HEK293 (cell line): ENCODE data around the gene GPD1.

Source experiments
- CTCF ChIA-PET: fragments of 350-600 bp; formaldehyde crosslinking; extraction: SDS; loops from one replicate; lab custom pipeline; 2021; ENCODE audit warnings: antibody characterized with exemption; lab: Yijun Ruan, JAX
- POLR2A ChIA-PET: fragments of 300-600 bp; formaldehyde crosslinking; extraction: SDS; loops from one replicate; lab custom pipeline; 2020; ENCODE audit warnings: antibody characterized with exemption, inconsistent platforms; lab: Yijun Ruan, JAX
- H3K27ac ChIP-seq: fragments of 200-500 bp; sonication (Bioruptor generic); 2 replicates; pipeline ENCODE4 v1.5.1; 2014; ENCODE audit warnings: low read depth, low read length, control low read depth, inconsistent platforms; ENCODE audit errors: extremely low read depth
- H3K36me3 ChIP-seq, 2 experiments: fragments of 200-500 bp in 1 of 2; sonication (Bioruptor generic) in 1 of 2; 1 replicate in 1 of 2; 2 replicates in 1 of 2; pipeline ENCODE4 v1.5.1; 2014 to 2017; ENCODE audit warnings: inconsistent platforms in 2 of 2, low read length in 2 of 2; ENCODE audit not compliant: control insufficient read depth in 2 of 2, insufficient read depth in 1 of 2
- H3K4me1 ChIP-seq: fragments of 200-500 bp; sonication (Bioruptor generic); 2 replicates; pipeline ENCODE4 v1.5.1; 2014; ENCODE audit warnings: mild to moderate bottlenecking, low read length, inconsistent platforms; ENCODE audit not compliant: control insufficient read depth, insufficient read depth
- H3K4me3 ChIP-seq: 2 replicates; pipeline ENCODE4 v1.5.1; 2011; ENCODE audit warnings: low read depth, mild to moderate bottlenecking, control low read depth, low read length, moderate library complexity
- H3K9me3 ChIP-seq: fragments of 200-500 bp; sonication (Bioruptor generic); 2 replicates; pipeline ENCODE4 v1.5.1; 2014; ENCODE audit warnings: low read depth, low read length, inconsistent platforms; ENCODE audit not compliant: control insufficient read depth, insufficient read depth
- BCL6B ChIP-seq: fragments of 450-650 bp; formaldehyde crosslinking; IDR thresholded peaks from 2 replicates; pipeline ENCODE4 v1.5.1; 2017; ENCODE audit warnings: missing biosample characterization, missing genetic modification characterization
- HOXA7 ChIP-seq: sonication (generic); formaldehyde crosslinking; IDR thresholded peaks from 2 replicates; pipeline ENCODE4 v1.8.1; 2022; ENCODE audit warnings: missing genetic modification reagents, borderline replicate concordance
- KLF8 ChIP-seq: fragments of 450-650 bp; formaldehyde crosslinking; IDR thresholded peaks from 2 replicates; pipeline ENCODE4 v1.5.1; 2016; ENCODE audit warnings: missing biosample characterization, missing genetic modification characterization
- REPIN1 ChIP-seq: fragments of 450-650 bp; formaldehyde crosslinking; IDR thresholded peaks from 2 replicates; pipeline ENCODE4 v1.5.1; 2017; ENCODE audit warnings: missing biosample characterization, missing genetic modification characterization, low read depth
- SCRT2 ChIP-seq: fragments of 450-650 bp; formaldehyde crosslinking; IDR thresholded peaks from 2 replicates; pipeline ENCODE4 v1.5.1; 2016; ENCODE audit warnings: missing biosample characterization, missing genetic modification characterization
- ZFP3 ChIP-seq: fragments of 450-650 bp; formaldehyde crosslinking; IDR thresholded peaks from 2 replicates; pipeline ENCODE4 v1.5.1; 2016; ENCODE audit warnings: low read depth, missing biosample characterization, missing genetic modification characterization
- ZFP41 ChIP-seq: fragments of 450-650 bp; formaldehyde crosslinking; IDR thresholded peaks from 2 replicates; pipeline ENCODE4 v1.5.1; 2016; ENCODE audit warnings: missing biosample characterization, missing genetic modification characterization, borderline replicate concordance
- ZIC2 ChIP-seq: fragments of 450-650 bp; formaldehyde crosslinking; IDR thresholded peaks from 2 replicates; pipeline ENCODE4 v1.5.1; 2016; ENCODE audit warnings: missing biosample characterization, missing genetic modification characterization
- ZNF18 ChIP-seq: fragments of 450-650 bp; formaldehyde crosslinking; IDR thresholded peaks from 2 replicates; pipeline ENCODE4 v1.5.1; 2016; ENCODE audit warnings: missing biosample characterization, missing genetic modification characterization
- ZNF266 ChIP-seq: fragments of 450-650 bp; formaldehyde crosslinking; IDR thresholded peaks from 2 replicates; pipeline ENCODE4 v1.5.1; 2016; ENCODE audit warnings: missing biosample characterization, missing genetic modification characterization, low read depth
- ZNF292 ChIP-seq: fragments of 450-650 bp; formaldehyde crosslinking; IDR thresholded peaks from 2 replicates; pipeline ENCODE4 v1.5.1; 2016; ENCODE audit warnings: low read depth, missing biosample characterization, missing genetic modification characterization, borderline replicate concordance
- ZNF394 ChIP-seq: fragments of 450-650 bp; formaldehyde crosslinking; IDR thresholded peaks from 2 replicates; pipeline ENCODE4 v1.5.1; 2016; ENCODE audit warnings: missing biosample characterization, missing genetic modification characterization, mild to moderate bottlenecking, moderate library complexity, borderline replicate concordance
- ZNF513 ChIP-seq: fragments of 450-650 bp; IDR thresholded peaks from 2 replicates; pipeline ENCODE4 v1.5.1; 2018; ENCODE audit warnings: missing biosample characterization, missing genetic modification characterization
- ZNF600 ChIP-seq: fragments of 450-650 bp; formaldehyde crosslinking; IDR thresholded peaks from 2 replicates; pipeline ENCODE4 v1.5.1; 2016; ENCODE audit warnings: missing biosample characterization, missing genetic modification characterization
- ZNF623 ChIP-seq: fragments of 450-650 bp; formaldehyde crosslinking; IDR thresholded peaks from 2 replicates; pipeline ENCODE4 v1.5.1; 2016; ENCODE audit warnings: missing biosample characterization, missing genetic modification characterization
- ZNF639 ChIP-seq: fragments of 450-650 bp; formaldehyde crosslinking; IDR thresholded peaks from 2 replicates; pipeline ENCODE4 v1.5.1; 2016; ENCODE audit warnings: missing biosample characterization, missing genetic modification characterization
- ZNF692 ChIP-seq: fragments of 450-650 bp; formaldehyde crosslinking; IDR thresholded peaks from 2 replicates; pipeline ENCODE4 v1.5.1; 2016; ENCODE audit warnings: missing biosample characterization, missing genetic modification characterization
- ZNF747 ChIP-seq: fragments of 450-650 bp; formaldehyde crosslinking; IDR thresholded peaks from 2 replicates; pipeline ENCODE4 v1.5.1; 2016; ENCODE audit warnings: missing biosample characterization, missing genetic modification characterization
- ZNF76 ChIP-seq: fragments of 450-650 bp; formaldehyde crosslinking; IDR thresholded peaks from 2 replicates; pipeline ENCODE4; 2016; ENCODE audit warnings: low read depth, missing biosample characterization, missing genetic modification characterization, borderline replicate concordance
- ZSCAN4 ChIP-seq: fragments of 450-650 bp; formaldehyde crosslinking; IDR thresholded peaks from 2 replicates; pipeline ENCODE4 v1.5.1; 2017; ENCODE audit warnings: missing biosample characterization, missing genetic modification characterization

GPD1 gene

GRCh38 chr12:50066402-50066801, 37.4 kb upstream of the GPD1 start (continued):
- no peak for TF ChIP-seq REPIN1 (tag by site-specific recombination)
- peak; percentile 34; the same call in 1 of the 2 replicates for TF ChIP-seq ZIC2 (tag by site-specific recombination)
- TF ChIP-seq KLF8 (tag by site-specific recombination) = no peak
- peak; percentile 51; the same call in 1 of the 2 replicates for TF ChIP-seq ZNF692
- no peak for TF ChIP-seq ZNF18 (tag by site-specific recombination)
- TF ChIP-seq SCRT2 (tag by site-specific recombination) = no peak
- no peak for TF ChIP-seq ZNF600 (tag by site-specific recombination)
- TF ChIP-seq ZNF292 (tag by site-specific recombination) = no peak

GRCh38 chr12:50069069-50069468, 34.7 kb upstream of the GPD1 start:
- H3K4me3 ChIP-seq = no peak overlapping the region
- no peaks in the 10 kb centered on the region for H3K4me1 ChIP-seq
- no peak overlapping the region for H3K27ac ChIP-seq
- TF ChIP-seq ZNF76 (tag by site-specific recombination) (no peak), ZFP3 (tag by site-specific recombination) (no peak), ZNF513 (tag by site-specific recombination) (no peak), ZFP41 (tag by site-specific recombination) (no peak), ZNF266 (tag by site-specific recombination) (no peak), ZNF394 (tag by site-specific recombination) (no peak), ZNF747 (tag by site-specific recombination) (no peak), BCL6B (tag by site-specific recombination) (no peak), ZSCAN4 (tag by site-specific recombination) (no peak), ZNF639 (no peak), HOXA7 (CRISPR knock-in tag) (no peak), ZNF623 (tag by site-specific recombination) (no peak)
- POLR2A ChIA-PET = no interaction called here
- peaks cover 0 to 18% of the 10 kb centered on the region in 2 experiments; a peak in 1 of 3 replicates for H3K36me3 ChIP-seq
- no peaks in the 10 kb centered on the region for H3K9me3 ChIP-seq
- CTCF ChIA-PET = interaction anchor here (0.6 to 7.9 kb wide), 26 partner anchors 9 to 795 kb away, joined by 3 to 145 read pairs (median 5); partner anchors contain the start of genes RACGAP1 and SMARCD1
